ENCODE data around the gene ZNF678.

GRCh38 chr1:227560393-227561173, 2.8 kb upstream of the ZNF678 start:
- TF ChIP-seq GATA2 (IDR thresholded peaks at IDR 0.05; ENCODE audit: low read depth, low read length) (no peak), GATA3 (IDR thresholded peaks at IDR 0.05; ENCODE audit: low read depth, low read length) (no peak)

All from SH-SY5Y (cell line).